AG09319 (cell line): ENCODE measurements around the gene ABHD12B.

Source experiments
- DNase-seq: peaks from one replicate; pipeline ENCODE4 v3.0.0-alpha.2; 2010; ENCODE audit warnings: low read depth; ENCODE audit errors: extremely low read depth
- CTCF ChIP-seq: IDR thresholded peaks from 2 replicates; pipeline ENCODE4 v1.5.1; 2011; ENCODE audit warnings: low read depth, mild to moderate bottlenecking, inconsistent platforms, low read length, moderate library complexity

ABHD12B gene

GRCh38 chr14:50871914-50872732, at the start of gene ABHD12B:
ABHD12B (plus strand) TSS chr14:50872053; CDS start chr14:50872175, 122 bp downstream.
- no peak for DNase-seq
- TF ChIP-seq CTCF, result no peak

- TF ChIP-seq CTCF, result no peak
- DNase-seq, result no peak
These were observed 49.3 kb upstream of the ABHD12B start for GRCh38 chr14:50822501-50823042.

GRCh38 chr14:50823051-50823761, 48.6 kb upstream of the ABHD12B start:
- TF ChIP-seq CTCF, result no peak
- no peak for DNase-seq

GRCh38 chr14:50823762-50824636, 47.9 kb upstream of the ABHD12B start:
- TF ChIP-seq CTCF, result no peak
- DNase-seq, result no peak

- DNase-seq, result no peak
- TF ChIP-seq CTCF, result no peak
These were observed 46.5 kb upstream of the ABHD12B start for GRCh38 chr14:50825307-50825706.

DNA sequence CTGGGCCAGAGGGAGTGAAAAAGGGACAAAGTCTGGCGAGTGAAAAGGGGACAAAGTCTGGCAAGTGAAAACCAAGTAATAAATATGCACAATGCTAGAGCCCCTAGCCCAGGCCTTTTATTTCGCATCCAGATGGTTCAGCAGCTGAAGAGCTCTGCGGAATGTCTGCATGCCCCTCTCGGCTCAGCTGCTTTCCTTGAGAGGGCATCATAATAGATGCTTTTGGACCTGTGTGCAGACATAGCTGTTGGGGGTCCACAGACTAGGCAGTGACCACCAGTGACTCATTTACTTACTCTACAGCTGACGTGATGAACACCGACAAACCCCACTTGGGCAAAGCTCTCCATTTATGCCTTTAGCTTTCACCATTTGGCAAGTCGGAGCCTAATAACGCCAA, 45.2 kb upstream of the ABHD12B start:
- no peak for TF ChIP-seq CTCF

More for the DNA sequence above, 45.2 kb upstream of the ABHD12B start:
- no peak for DNase-seq
